GM19238 (cell line): ENCODE results near the gene COMMD9.

Experiments
- DNase-seq: peaks from one replicate; pipeline ENCODE4 v3.0.0; 2011; ENCODE audit warnings: low spot score; ENCODE audit not compliant: insufficient read length

COMMD9 gene

DNA sequence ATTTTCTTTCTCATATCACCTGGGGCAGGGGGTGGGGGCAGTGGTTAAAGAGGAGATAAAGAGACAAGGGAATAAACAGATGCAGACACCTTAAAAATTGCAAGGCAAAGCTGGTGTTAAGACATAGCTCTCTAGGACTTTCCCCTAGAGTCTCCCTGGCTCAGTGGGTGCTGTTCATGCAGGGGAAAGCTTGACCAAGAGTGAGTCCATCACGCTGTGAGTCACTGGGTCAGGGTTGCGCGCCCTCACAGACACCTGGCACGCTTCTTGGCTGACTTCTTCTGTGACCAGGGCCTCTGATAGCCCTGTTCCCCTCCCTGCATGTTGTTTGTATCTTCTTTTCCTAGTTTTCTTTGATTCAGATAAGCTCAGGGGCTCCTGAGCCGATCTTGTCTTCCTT, 31.9 kb downstream of the COMMD9 start:
- no peak for DNase-seq

DNA sequence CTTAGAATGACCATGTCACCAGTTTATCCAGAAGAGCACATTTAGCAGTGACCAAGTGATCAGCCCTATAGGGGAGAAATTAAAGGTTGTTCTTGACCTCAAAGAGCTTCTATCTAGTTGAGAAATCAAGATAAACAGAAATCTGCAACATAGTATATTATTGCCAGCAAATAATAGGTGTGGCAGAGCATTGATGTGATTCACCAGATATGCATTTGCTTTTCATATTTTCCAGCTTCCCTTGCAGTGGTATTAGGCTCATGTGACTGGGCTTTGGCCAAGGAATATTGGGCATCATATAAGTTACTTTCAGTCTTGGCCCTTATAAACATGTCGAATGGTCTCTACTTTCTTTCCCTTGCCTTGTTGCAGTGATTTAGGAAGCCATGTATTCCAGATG, 34.5 kb downstream of the COMMD9 start:
- DNase-seq: no peak

DNA sequence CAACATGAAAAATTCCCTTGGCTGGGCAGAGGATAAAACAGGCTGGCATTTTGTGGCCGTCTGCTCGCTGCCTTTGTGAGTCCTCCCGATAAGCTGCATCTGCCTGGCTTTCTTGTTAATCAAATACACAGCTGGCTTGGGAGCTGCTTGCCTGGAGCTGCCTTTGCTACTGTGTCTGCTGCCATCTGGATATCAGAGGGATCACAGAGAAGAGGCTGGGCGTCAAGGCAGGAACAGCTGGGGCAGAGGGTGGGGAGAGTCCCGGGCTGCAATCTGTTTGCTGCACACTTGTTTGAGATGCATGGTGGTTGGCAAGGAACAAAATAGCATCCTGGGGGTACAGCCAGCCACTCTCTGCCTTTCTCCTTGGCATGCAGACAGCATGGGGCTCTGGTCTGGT, 36.0 kb downstream of the COMMD9 start:
- DNase-seq: no peak

DNA sequence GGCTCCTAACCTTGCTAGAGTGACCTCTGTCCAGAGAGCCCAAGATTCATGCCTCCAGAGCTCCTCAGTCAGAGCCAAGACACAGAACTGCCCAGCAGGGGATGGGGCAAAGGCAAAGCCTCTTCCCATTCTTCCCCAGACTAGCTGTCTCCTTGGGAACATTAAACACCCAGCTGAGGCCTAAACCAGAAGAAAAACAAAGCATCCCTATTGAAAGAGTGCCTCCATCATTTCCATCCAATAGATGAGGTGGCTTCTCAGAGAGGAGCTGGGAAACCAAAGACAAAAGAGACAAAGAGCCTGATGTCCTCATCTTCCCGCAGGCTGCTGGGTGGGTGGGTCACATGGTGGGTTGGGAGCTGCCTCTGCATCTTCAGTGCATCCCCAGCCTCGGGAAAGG, 37.4 kb downstream of the COMMD9 start:
- DNase-seq: no peak

DNA sequence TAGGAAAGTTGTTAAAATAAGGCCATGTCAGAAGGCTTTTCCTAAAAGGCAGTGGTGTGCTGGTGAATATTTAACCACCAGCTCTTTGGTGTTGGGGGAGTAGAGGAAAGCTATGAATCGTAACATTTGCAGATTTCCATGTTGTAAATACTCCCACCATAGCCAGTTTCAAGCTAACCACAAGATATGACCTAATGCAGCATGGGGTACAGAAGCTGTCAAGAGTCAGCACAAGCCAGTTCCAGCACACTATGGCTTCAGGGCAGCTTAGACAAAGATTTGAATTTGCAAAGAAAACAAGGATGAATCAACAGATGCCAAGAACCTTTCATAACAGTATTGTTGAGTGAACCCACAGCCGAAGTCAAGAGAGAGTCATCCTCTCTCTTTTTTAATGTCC, 40.0 kb downstream of the COMMD9 start:
- no peak for DNase-seq

DNA sequence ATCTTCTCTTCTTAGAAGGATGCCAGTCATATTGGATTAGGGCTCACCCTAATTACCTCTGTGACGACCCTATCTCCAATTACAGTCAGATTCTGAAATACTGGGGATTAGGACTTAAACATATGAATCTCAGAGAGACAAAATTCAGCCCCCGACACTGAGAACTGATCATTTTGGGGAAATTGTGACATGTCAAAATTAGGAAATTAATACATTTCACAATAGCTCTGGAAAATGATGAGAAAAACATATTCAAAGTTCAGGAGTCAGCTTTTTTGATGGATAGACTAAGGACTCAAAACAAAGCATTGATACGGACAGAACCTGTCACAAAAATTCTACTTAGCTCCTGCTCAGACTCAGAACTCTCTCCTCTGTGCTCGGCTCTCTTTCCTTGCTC, 40.8 kb downstream of the COMMD9 start:
- no peak for DNase-seq

DNA sequence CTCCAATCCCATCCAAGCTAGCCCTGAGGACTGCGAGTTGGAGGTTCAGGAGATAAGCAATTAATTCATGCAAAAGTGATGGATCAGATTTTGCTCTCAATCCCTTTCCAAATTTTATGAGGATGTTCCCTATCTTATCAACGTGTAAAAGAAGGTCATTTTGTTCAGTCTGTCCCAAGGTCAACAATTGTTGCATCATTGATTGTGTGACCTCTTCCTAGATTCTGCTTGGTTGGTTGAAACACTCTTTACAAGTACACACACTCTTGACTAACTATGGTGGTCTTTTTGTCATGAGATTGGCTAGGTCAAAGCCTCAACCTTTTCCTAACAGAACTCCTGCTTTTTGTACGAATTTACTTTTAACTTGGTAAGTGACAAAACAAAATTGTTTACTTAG, 41.7 kb downstream of the COMMD9 start:
- DNase-seq: no peak

DNA sequence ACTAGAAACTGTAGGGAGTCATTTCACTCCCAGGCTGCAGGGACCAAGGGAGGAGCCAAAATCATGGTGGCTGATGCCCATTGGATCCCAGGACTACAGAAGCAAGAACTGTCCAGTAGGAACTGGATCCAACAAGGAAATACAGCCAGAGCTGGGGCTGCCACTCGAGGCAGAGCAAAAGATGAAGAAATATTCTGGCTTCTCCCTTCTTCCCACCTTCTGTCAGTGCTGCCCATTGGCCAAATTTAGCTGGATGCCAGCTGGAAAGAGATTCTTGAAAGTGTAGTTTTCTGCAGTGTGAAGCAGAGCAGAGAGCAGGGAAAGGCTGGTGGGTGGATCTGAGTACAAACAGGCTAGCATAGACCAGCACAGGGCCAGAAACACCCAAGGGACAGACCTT, 45.6 kb downstream of the COMMD9 start:
- DNase-seq: no peak

DNA sequence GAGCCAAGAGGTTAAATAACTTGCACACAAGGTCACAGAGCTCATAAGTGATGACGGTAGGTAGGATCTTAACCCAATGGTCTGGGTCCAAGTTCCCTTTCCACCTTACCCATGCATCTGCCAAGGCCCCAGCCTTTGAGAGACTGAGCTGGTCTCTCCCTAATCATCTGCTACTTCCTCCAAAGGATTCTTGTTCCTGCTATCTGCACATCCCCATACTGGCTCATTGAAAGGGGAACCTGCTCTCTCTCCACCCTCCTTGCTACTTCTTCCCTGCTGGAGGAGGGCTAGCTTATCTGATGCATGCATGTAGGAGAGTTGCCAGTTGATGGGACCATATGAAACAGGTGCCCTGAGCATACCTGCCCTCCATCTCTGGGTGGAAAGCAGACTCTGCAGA, 47.7 kb downstream of the COMMD9 start:
- DNase-seq: no peak

DNA sequence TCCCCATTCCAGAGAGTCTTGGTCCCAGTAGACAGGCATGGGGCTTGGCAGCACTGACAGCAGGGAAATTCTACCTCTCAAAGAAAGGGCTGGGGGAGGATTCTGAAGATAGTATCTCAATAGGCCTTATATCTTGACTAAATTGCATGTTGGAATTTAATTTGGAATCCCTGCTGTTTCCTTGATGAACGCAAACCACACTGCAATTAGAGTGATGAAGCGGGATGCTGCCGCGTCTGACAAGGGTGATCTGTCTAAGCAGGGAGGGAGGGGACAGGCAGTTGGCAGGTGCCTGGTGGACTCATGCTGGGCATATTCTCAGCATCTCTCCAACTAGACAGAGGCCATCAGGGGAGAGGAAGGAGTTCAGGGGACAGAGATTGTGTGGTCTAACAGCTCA, 48.4 kb downstream of the COMMD9 start:
- DNase-seq: no peak

DNA sequence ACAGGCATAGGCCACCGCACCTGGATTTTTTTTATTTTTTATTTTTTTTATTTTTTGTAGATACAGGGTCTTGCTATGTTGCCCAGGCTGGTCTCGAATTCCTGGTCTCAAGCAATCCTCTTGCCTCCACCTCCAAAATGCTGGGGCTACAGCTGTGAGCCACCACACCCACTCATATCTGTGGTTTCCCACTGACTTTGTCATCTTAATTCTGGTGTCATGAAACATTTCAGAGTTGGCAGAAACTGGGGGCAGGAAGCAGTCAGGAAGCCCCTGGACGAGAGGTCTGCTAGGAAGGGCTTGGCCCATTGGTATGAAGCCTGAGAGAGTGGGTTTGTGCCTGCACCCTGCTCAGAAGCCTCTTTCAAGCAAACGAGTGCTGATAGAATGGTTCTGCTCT, 49.1 kb downstream of the COMMD9 start:
- DNase-seq: no peak

DNA sequence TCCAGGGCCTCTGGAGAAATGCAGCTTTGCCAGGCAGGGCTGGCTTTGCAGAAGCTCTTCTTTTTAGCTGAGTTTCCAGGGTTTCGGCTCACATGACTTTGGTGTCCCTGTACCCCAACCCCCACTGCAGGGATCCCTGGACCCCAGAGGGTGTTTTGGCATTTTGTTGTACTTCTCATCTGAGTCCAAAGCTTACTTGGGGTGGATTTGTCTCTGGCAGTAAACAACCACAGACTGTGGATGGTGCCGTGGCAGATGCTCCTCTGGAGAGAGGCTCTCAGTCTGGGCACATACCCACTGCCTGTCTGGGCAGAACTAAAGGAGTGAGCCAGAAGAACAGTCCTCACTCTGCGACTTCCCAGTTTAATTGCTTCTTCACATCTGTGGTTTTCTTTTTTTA, 49.6 kb downstream of the COMMD9 start:
- DNase-seq: no peak

DNA sequence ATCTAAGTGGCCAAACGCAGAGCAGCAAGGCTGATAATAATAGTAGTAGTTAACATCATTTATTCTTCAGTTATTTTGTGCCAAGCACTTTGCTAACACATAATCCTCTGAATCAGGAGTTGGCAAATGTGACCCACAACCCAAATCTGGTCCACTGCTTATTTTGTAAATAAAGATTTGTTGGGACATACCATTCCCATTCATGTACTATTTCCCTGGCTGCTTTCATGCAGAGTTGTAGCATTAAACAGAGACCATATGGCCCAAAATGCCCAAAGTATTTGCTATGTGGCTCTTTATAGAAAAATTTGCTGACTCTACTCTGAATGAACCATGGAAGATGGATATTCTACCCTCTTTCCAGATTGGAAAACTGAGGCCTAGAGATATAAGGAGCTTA, 50.3 kb downstream of the COMMD9 start:
- no peak for DNase-seq

DNA sequence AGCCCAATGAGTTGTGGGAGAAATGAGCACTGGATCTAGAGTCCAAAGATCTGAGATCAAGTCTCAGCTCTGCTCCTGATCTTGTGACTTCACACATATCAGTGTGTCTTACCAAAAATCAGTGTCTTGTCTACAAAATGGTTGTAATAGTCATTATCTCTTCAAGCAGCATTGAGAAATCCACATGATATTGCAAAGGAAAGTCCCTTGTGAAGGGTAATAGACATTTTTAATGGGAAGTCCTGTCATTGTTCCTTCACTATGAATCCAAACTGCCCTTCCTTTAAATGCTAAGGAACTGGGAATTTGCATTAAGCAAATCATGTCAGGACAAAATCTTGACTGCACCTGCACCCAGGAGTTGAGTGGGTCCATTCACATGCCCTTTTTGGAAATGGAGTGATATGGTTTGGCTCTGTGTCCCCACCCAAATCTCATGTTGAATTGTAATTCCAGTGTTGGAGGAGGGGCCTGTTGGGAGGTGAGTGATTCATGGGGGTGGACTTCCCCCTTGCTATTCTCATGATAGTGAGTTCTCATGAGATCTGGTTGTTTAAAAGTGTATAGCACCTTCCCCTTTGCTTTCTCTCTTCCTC, 51.1 kb downstream of the COMMD9 start:
- no peak for DNase-seq

DNA sequence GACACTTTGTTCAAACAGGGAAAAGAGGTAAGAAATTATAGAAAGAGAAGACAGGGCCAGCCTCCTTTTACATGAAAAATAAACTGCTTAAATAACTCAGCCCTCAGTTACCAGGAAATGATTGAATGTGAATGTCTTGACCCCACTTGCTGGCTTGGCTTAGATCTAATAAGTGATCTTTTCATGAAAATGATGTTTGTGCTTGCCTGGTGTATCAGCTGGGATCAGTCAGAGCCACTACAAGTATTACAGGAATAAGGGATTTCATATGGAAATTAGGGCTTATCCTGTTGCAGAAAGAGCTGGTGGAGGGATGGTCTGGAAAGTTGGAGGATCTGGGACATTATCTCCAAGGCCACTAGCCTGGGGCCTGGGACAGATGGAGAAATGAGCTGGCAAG, 51.8 kb downstream of the COMMD9 start:
- DNase-seq: no peak

DNA sequence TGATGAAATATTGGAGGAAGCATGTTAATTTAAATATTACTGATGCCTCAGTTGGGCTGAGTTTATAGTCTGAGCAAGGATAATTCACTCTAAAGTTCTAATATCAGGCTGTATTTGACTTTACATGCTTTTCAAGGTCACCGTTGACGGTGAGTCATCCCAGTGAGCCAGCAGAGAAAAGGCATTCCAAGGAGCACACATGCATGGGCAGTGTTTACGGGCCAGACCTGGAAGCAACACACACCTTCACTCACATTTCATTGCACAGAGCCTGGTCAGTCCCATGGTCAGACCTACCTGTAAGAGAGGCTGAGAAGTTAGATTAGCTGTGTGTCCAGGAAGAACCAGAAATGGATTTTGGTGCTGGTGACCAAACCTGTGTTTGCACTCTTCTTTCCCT, 53.5 kb downstream of the COMMD9 start:
- DNase-seq: no peak

DNA sequence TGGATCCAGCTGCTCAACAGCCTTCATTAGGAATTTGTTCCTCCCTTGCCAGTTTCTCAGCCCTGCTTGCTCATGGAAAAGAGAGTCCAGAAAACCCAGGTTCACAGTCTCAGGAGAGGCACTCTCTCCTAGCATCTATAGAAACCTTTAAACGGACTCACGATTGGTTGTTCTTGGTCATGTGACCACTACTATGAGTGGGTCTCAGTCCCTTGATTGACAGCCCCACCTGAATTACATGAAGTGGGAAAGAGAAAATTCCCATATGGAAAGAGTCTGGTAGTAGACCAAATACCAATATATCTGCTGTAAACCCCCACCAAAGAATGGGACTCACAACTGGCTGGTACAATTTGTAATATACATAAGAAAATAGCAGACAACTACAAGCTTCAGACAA, 54.4 kb downstream of the COMMD9 start:
- no peak for DNase-seq

DNA sequence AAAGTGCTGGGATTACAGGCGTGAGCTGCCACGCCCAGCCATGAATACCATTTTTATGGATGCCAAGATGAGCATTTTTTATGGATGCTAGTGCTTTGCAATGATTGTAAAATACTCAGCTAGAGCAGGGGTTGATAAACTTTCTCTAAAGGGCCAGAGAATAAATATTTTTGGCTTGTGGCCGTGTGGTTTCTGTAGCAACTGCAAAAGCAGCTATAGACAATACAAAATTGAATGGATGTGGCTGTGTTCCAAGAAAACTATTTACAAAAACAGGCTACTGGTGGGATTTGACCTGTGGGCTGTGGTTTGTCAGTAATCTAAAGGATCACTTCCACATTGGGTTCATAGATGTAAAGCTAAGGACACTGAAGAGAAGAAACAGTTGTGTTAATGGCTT, 56.0 kb downstream of the COMMD9 start:
- DNase-seq: no peak

DNA sequence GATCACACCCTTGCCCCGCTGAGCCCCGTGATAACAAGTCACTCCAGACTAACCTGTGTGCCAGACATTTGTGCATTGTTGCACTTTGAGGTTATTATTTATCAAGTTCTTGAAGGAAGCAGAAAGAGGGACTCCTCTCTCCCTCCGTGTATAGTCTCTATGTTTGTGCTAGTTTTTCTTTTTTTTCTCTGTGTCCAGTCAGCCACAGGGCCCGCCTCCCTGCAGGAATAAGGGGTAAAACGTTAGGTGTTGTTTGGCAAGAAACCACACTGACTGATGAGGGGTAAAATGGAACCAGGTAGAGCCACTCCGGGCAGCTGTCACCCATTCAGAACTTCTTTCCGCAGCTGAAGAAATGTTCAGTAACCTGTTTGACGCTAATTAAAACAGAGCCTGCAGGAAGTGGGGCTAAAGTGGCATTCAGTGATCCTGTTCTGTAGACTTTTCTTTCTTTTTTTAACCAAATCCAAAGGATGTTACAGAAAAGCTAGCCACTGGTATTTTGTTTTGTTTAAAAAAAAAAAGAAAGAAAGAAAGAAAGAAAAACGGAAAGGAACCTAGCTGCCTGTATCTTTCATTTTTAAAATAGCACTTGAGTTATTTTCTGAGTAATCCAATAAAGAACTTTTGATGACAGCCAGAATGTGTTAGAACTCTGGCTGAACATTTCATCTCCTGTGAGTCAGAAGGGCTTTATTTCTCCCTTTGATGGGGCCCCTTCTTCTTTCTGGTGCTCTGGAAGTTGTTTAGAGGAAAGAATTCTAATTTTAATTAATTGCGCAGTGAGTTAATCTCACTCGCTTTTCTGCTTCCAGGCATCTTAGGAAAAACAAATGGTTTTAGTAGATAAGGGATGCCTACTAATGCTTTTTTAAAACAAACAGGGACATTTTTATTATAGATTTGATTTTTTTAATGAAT, 58.2 kb downstream of the COMMD9 start:
- no peak for DNase-seq

DNA sequence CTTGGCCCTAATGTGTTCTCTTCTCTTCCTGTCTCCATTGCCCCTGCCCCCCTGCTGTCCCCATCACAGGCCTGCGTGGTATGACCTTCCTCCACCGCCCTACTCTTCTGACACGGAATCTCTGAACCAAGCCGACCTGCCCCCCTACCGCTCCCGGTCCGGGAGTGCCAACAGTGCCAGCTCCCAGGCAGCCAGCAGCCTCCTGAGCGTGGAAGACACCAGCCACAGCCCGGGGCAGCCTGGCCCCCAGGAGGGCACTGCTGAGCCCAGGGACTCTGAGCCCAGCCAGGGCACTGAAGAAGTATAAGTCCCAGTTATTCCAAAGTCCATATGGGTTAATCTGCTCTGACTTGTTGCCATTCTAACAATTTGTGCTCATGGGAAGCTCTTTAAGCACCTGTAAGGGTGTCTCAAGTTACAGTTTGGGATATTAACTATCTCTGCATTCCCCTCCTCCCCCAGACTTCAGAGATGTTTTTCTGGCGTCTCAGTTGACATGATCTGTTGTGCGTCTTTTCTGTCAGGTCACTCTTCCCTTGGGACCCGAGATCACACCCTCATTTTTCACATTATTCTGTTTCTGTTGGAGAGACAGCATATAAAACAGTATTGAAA, 60.0 kb downstream of the COMMD9 start:
- no peak for DNase-seq

DNA sequence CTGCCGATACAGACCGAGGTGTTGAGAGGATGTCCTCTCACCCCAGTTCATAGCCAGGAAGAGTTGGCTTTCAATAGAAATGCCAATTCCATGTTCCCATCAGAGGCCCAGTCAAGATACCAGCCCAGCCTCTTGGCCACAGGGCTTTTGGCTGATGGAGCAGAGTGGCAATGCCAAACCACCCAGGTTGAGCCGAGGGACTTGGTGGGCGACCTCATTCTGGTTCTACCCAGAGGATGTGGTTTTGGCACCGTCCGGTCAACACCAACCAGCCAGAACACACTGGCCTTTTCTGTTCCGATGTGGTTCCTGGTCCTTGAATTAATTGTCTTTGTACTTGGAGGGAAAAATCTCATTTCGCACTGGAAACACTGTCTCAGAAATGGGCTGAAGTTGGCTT, 60.5 kb downstream of the COMMD9 start:
- no peak for DNase-seq

DNA sequence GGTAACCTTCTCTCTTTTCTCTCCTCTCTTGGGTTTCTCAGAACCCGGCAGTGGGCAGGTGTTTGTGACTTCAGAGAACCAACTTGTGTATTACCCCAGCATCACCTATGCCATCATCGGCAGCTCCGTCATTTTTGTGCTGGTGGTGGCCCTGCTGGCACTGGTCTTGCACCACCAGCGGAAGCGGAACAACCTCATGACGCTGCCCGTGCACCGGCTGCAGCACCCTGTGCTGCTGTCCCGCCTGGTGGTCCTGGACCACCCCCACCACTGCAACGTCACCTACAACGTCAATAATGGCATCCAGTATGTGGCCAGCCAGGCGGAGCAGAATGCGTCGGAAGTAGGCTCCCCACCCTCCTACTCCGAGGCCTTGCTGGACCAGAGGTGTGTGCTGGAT, 62.2 kb downstream of the COMMD9 start:
- no peak for DNase-seq
